Muscle of back (tissue), 11 donors: Measurements from ENCODE around the gene GTF2F2. TPM values are rescaled to one million over a fixed set of nuclear protein-coding genes. Genes with fewer than 3 reads are reported as not detected.

Experiments
- DNase-seq, 3 donors: peaks; one replicate each; pipeline versions ENCODE4 v3.0.0 to v3.0.0-alpha.2; 2013
- polyA plus RNA-seq, 10 donors: library from polyadenylated mRNA; unstranded; fragments of 120-200 nt; gene quantifications; one replicate each; pipeline ENCODE4 v1.2.1, GENCODE V29; 2013; ENCODE audit not compliant: insufficient read length in 10 of 10

The GTF2F2 gene
- polyA plus RNA-seq, 10 donors, result 17.0 to 21.1 (median 19.2) TPM

DNA sequence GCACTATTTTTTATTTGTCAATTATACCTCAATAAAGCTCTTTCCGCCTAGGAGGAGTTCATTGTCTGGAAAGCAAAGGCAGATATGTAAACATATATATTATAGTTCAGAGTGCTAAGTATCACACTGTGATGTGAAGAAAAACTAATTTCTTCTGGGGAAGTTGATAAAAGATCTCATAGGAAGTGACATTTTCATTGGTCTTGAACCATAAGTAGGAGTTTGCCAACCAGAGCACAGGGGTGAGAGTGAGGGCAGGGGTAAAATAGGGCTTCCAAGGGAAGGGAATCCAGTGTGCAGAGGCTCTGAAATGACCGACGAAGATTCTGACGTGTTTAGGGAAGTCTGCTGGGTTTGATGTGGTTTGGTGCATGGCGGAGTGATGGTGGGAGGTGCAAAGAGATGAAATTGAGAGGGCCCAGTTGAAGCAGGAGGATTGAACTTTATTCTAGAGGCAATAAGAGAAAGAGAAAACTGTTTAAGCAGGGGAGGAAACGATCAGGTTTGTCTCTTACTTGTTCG lies 780 bp upstream of the GTF2F2 start:
- DNase-seq, result peak; percentile 31 to 83 (median 51)

GRCh38 chr13:45120967-45121831 lies 889 bp downstream of the GTF2F2 start:
- no peak for DNase-seq

DNA sequence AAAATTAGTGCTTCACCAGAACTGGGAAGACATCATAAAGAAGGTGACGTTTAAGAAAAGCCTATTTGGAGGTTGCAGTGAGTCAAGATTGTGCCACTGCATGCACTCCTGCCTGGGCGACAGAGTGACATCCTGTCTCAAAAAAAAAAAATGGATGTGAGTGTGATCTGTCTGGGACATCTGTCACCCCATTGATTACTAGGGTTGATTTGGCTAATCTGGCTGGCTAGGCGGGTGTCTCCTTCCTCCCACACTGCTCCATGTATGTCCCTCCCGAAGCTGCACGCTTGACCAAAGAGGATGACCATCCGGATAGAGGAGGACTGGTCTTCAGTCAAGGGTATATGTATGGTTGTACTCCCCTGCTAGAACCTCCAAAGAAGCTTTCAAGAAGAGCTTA lies 2.6 kb downstream of the GTF2F2 start:
- DNase-seq, result no peak

GRCh38 chr13:45132369-45133064 lies 12.2 kb downstream of the GTF2F2 start:
- no peak for DNase-seq

DNA sequence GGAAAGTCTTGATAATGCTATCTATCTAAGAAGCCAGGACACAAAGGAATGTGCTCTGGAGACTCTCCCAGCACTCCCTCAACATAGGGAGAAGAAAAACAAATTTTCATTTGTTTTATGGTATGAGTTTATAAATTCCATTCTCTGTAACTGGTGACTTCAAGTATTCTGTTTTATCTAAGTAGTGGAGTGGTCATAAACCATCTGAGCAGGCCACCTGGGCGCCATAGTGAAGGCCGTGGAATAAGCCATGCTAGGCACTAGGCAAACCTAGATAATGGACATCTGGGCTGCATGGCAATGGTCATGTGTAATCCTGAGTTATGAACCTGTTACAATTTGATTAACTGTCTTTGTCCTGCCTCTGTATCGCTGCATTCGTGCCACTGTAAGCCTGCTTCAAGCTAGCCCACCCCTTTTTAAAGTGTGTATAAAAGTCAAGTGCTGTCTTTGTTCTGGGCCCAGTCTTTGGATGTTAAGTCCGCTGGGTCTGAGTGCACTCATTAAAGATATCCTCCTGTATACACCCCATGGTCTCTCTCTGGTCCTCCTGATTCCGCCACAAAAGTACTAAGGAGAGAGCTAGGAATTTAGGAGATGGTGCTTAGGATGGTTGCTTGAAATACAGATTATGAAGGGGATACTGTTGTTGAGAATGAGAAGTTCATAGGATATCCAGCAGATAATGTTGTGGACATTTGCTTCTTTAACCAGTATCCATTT lies 13.2 kb downstream of the GTF2F2 start:
- no peak for DNase-seq

- no peak for DNase-seq
Measured at GRCh38 chr13:45136741-45137504, 16.6 kb downstream of the GTF2F2 start.

GRCh38 chr13:45137526-45137925 lies 17.2 kb downstream of the GTF2F2 start:
- DNase-seq, result no peak

GRCh38 chr13:45138282-45138681 lies 18.0 kb downstream of the GTF2F2 start:
- DNase-seq, result no peak

DNA sequence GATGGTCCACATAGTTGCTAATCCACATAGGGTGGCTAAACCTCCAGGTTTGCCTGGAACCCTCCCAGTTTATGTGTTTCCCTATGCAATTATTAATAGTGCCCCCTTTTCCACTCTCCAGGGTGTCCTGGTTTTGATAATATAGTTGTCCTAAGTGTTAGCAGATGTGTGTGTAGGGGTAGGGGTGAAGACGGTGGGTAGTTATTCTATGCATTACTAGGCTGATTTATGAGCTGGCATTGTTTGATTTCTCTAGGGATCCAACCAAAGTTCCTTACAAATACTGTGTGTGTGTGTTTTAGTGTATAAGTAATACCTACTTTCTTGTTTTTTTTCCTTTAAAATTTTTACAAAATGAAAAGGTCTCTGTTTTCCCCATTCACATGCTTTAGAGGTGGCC lies 21.1 kb downstream of the GTF2F2 start:
- no peak for DNase-seq

- no peak for DNase-seq
Measured at GRCh38 chr13:45142440-45143345, 22.4 kb downstream of the GTF2F2 start.

DNA sequence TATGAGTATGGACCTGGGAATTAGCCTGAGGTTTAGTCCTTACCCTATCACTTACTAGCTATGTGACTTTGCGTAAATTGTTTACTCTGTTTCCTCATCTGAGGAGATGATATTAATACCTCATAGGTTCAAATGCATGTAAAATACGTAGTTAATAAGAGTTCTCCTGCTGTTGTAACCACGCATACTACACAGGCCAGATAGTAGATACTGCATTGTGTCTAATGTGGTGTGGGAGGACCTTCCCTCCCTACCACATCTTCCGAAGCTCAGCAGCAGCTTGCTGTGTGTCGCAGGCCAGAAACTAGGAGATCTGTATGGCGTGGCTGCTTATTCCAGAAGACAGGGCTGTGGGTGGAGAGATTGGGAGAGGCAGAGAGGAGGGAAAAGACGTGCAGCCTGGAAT lies 23.0 kb downstream of the GTF2F2 start:
- DNase-seq, result no peak

DNA sequence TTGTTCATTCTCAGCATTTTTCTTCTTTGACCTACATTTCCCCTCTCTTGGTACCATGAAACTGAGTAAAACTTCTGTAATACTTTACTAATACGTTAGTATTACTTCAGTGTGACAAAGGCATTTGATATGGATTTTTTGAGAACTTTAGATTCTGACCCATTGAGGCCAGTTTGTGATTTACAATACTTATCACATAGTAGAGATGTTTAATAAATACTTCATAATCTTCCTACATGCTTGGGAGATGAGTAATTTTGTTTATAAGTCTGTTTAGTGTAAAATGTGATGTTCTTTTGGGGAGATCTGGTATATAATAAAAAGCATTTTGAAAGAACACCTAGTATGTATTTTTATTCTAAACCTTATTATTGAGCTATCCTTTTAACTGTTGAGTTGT lies 29.7 kb downstream of the GTF2F2 start:
- no peak for DNase-seq

DNA sequence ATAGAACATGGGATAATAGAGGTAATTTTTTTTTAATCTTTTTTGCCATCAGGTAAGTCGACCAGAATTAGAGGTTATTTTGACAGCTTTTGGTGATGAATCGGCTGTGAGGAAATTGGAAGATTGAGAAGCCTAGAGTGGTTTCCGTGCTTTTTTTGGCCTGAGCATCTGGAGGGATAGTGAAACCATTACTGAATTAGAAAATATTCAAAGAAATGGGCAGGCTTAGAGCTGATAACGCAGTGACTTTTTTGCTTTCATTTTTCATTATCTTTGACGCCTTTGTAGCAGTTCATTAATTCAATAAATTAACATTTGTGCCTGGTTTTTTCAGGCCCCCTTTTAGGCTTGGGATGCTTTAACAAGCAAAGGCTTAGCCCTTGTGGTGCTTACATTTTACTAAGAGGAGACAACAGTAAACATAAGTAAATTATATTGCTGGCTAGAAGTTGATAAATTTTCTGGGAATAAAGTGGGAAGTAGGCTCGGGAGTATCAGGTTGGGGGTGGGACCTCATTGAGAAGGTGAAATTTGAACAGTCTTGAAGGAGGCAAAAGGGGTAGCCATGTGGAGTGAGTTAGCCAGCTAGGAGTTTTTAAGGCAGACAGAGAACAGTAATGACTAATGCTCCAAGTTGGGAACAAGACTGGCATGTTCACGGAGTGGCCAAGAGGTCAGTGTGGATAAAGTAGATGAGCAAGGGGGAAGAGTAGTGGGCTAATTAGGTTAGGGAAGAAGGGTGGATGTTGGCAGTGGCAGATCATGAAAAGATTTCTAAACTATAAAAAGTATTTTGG lies 36.5 kb downstream of the GTF2F2 start:
- no peak for DNase-seq

DNA sequence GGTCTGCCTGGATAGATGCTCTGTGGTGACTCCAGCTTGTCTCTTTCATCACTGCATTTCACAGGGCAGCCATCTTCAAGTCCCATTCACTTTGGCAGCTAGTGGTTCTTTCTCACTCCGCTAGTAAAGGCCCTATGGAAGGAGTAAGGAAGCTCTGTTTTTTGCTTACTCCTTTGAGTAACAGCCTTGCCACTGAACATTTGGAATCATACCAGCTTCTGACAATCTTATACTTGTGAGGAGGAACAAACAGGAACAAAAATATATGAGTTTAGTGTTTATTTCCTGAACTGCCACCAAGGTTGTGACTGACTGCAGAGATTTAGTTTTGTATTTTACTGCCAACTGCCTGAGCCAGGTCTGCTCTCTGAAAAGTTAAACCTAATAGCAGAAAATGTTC lies 41.9 kb downstream of the GTF2F2 start:
- peak in 2 of 3 donors; percentile 6 to 22 for DNase-seq

GRCh38 chr13:45162821-45163220 lies 42.5 kb downstream of the GTF2F2 start:
- DNase-seq, result peak in 1 of 3 donors; percentile 64

- DNase-seq, result no peak
Measured at GRCh38 chr13:45166858-45167257, 46.5 kb downstream of the GTF2F2 start.

DNA sequence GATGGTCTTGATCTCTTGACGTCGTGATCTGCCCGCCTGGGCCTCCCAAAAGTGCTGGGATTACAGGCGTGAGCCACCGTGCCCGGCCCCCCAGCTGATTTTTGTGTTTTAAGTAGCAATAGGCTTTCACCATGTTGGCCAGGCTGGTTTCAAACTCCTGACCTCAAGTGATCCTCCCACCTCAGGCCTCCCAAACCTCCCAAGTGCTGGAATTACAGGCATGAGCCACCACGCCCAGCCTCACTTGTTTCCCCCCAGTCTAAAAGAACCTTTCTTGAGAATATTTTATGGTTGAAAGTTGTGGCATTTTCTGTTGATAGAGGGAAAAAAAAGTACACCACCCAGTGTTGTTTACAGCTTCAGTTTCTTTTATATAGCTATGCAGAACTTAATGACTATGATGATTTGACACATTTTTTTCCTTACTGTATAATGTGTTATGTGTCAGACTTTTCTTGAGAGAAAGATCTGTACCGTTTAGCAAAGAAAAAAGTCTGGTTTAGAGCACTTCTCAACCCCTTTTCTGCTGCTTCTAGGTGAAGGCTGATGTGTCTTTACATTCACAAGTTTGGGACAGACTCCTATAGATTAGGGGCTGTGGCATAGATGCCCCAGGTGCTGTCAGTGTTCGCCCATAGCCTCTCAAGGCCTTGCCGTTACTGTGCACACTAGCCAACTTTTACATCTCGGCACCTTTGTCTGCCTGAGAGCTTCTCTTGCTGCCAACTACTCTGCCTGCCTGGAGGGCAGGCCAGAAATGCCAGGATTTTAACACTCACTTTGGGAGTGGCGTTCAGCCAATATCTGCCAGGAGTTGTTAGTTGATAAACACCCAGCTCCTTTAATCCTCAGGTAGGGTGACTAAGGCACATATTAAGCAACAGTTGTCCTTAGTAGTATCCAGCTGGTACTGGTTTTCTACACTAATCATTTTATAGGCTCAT lies 47.6 kb downstream of the GTF2F2 start:
- DNase-seq, result no peak

DNA sequence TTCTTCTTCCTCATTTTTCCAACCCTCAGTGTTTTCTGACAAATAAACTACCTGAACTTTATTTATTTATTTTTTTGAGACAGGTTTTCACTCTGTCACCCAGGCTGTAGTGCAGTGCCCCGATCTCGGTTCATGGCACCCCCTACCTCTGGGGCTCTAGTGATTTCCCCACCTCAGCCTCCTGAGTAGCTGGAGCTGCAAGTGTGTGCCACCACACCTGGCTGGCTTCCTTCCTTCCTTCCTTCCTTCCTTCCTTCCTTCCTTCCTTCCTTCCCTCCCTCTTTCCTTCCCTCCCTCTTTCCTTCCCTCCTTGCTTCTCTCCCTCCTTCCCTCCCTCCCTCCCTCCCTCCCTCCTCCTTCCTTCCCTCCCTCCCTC lies 48.2 kb downstream of the GTF2F2 start:
- no peak for DNase-seq
